HepG2 (cell line): ENCODE data around the gene NTM. TPM values are rescaled to one million over a fixed set of nuclear protein-coding genes. Genes with fewer than 3 reads are reported as not detected.

Experiments
- ATAC-seq: fragments of 200-7000 bp; cut with Tn5 transposase; 3 replicates; pipeline ENCODE4 v1.9.1; 2020; ENCODE audit warnings: mild to moderate bottlenecking, moderate library complexity
- BruUV-seq: library from RNA; stranded (reverse); fragments of 400-500 nt; replicated peaks from 2 replicates; lab custom pipeline; 2021; lab: Mats Ljungman, UMichigan
- CTCF ChIA-PET: fragments of 300-600 bp; formaldehyde crosslinking; extraction: SDS; loops from one replicate; lab custom pipeline; 2021; ENCODE audit warnings: low total read pairs, inconsistent platforms, low intra/inter-chr PET ratio; lab: Yijun Ruan, JAX
- POLR2A ChIA-PET: fragments of 350-600 bp; sonication (Branson Sonifier 250); formaldehyde crosslinking; loops from one replicate; lab custom pipeline; 2020; ENCODE audit warnings: antibody characterized with exemption, inconsistent platforms; lab: Yijun Ruan, JAX
- DNase-seq: peaks from one replicate; pipeline ENCODE4 v3.0.0-alpha.2; 2015; ENCODE audit warnings: low spot score
- FAIRE-seq: peaks from 3 replicates; lab custom pipeline; 2011; peaks lifted over from hg19 to GRCh38; lab: Jason Lieb, UNC
- H2AFZ ChIP-seq: one replicate; pipeline ENCODE4 v1.6.1; 2011; ENCODE audit warnings: low read length, inconsistent platforms
- H3K27ac ChIP-seq: fragments of 300-600 bp; 3 replicates; pipeline ENCODE4 v1.8.0; 2011; ENCODE audit warnings: mixed run types, mild to moderate bottlenecking, mixed read lengths, low read length, inconsistent platforms; ENCODE audit not compliant: insufficient read depth; ENCODE audit errors: extremely low read length
- H3K27me3 ChIP-seq, 2 experiments: fragments of 200-600 bp in 1 of 2; 2 replicates in 1 of 2; 3 replicates in 1 of 2; pipeline versions ENCODE4 v1.6.0 to v1.8.0; 2011; ENCODE audit warnings: low read length in 2 of 2, mild to moderate bottlenecking in 2 of 2, moderate library complexity in 2 of 2, inconsistent platforms in 1 of 2; ENCODE audit not compliant: insufficient read depth in 2 of 2, control insufficient read depth in 1 of 2
- H3K36me3 ChIP-seq, 2 experiments: fragments of 200-600 bp in 1 of 2; replicated peaks in 1 of 2; 2 replicates in 1 of 2; 3 replicates in 1 of 2; pipeline versions ENCODE4 v1.5.1 to v1.8.0; 2011; ENCODE audit warnings: low read length in 2 of 2, inconsistent platforms in 1 of 2; ENCODE audit not compliant: insufficient read depth in 2 of 2, control insufficient read depth in 1 of 2
- H3K4me1 ChIP-seq: 2 replicates; pipeline ENCODE4 v1.5.1; 2012; ENCODE audit warnings: low read length, inconsistent platforms; ENCODE audit not compliant: insufficient read depth
- H3K4me2 ChIP-seq: 2 replicates; pipeline ENCODE4 v1.6.0; 2011; ENCODE audit warnings: low read depth, low read length, inconsistent platforms
- H3K4me3 ChIP-seq, 3 experiments: fragments of 200-600 bp in 1 of 3; sonication (generic), shearing (Covaris generic) in 1 of 3; replicated peaks in 1 of 3; 2 replicates each; pipeline ENCODE4 v1.5.1; 2011 to 2016; ENCODE audit warnings: low read length in 3 of 3, inconsistent platforms in 2 of 3, low read depth in 2 of 3, mild to moderate bottlenecking in 2 of 3, control low read depth in 1 of 3, mixed read lengths in 1 of 3; ENCODE audit not compliant: insufficient read depth in 1 of 3
- H3K79me2 ChIP-seq: one replicate; pipeline ENCODE4 v1.6.1; 2011; ENCODE audit warnings: low read length, inconsistent platforms; ENCODE audit not compliant: insufficient read depth
- H3K9ac ChIP-seq: 2 replicates; pipeline ENCODE4 v1.6.0; 2011; ENCODE audit warnings: mild to moderate bottlenecking, low read depth, low read length, inconsistent platforms; ENCODE audit not compliant: insufficient read depth
- H3K9me3 ChIP-seq: 2 replicates; pipeline ENCODE4 v1.5.1; 2012; ENCODE audit warnings: mild to moderate bottlenecking, low read length
- H4K20me1 ChIP-seq: 2 replicates; pipeline ENCODE4 v1.6.0; 2011; ENCODE audit warnings: inconsistent platforms, mild to moderate bottlenecking, low read length, moderate library complexity; ENCODE audit not compliant: insufficient read depth
- BCL6 ChIP-seq: IDR thresholded peaks from 2 replicates; pipeline ENCODE4 v1.6.1; 2016; ENCODE audit warnings: missing genetic modification reagents, missing compliant biosample characterization
- HOXA5 ChIP-seq: sonication (generic); formaldehyde crosslinking; IDR thresholded peaks from 2 replicates; pipeline ENCODE4 v1.4.0; 2020; ENCODE audit warnings: missing genetic modification reagents
- IRF2 ChIP-seq: IDR thresholded peaks from 2 replicates; pipeline ENCODE4 v1.6.1; 2018; ENCODE audit warnings: missing genetic modification reagents, missing compliant biosample characterization
- RNF2 ChIP-seq: fragments of 450-650 bp; conservative IDR thresholded peaks from 2 replicates; pipeline ENCODE4 v1.6.1; 2016; ENCODE audit warnings: low read depth
- ZBTB42 ChIP-seq: sonication (generic); formaldehyde crosslinking; IDR thresholded peaks from 2 replicates; pipeline ENCODE4 v1.5.0; 2020; ENCODE audit warnings: mild to moderate bottlenecking, missing genetic modification reagents
- ZNF224 ChIP-seq: sonication (generic); formaldehyde crosslinking; IDR thresholded peaks from 2 replicates; pipeline ENCODE4 v1.5.0; 2020; ENCODE audit warnings: mild to moderate bottlenecking, missing genetic modification reagents
- ZNF567 ChIP-seq: sonication (generic); formaldehyde crosslinking; IDR thresholded peaks from 2 replicates; pipeline ENCODE4 v1.8.1; 2023; ENCODE audit warnings: mild to moderate bottlenecking, missing genetic modification reagents, borderline replicate concordance
- ZNF629 ChIP-seq: sonication (generic); formaldehyde crosslinking; conservative IDR thresholded peaks from 2 replicates; pipeline ENCODE4 v1.5.0; 2020; ENCODE audit warnings: missing genetic modification reagents
- WGBS: methylation state at CpG from one replicate; pipeline ENCODE4 v1.1.6; 2017; ENCODE audit warnings: low lambda C conversion rate; 5-methylcytosine and 5-hydroxymethylcytosine counted together
- in situ Hi-C: cut with HindIII; loops from 2 replicates; pipeline ENCODE4 v1.10.0; 2017; ENCODE audit warnings: low pct_unique_long_range_greater_than_20kb; ENCODE audit not compliant: extremely low pct_ligation_motif_present
- intact Hi-C: fragments of 100-400 bp; cut with micrococcal nuclease; formaldehyde crosslinking; loops from one replicate; pipeline ENCODE4 v1.10.0; 2022; ENCODE audit not compliant: unreplicated experiment
- polyA plus RNA-seq, 8 experiments: library from polyadenylated mRNA; depleted of rRNA in 3 of 8; stranded (reverse) in 7 of 8; unstranded in 1 of 8; fragments of >200 nt; fragmentation: Illumina TruSeq in 4 of 8; extraction: Trizol in 4 of 8; gene quantifications; 2 replicates each; pipeline versions ENCODE4 v1.2.1 to v1.2.3, GENCODE V29; 2011 to 2016; ENCODE audit warnings: low read depth in 4 of 8, missing spikeins in 1 of 8, mixed read lengths in 1 of 8; ENCODE audit not compliant: insufficient read depth in 1 of 8
- total RNA-seq, 5 experiments: library from RNA; depleted of rRNA; stranded (reverse); fragments of >200 nt; fragmentation: Illumina TruSeq; extraction: Trizol; gene quantifications; 2 replicates each; pipeline ENCODE4 v1.2.3, GENCODE V29; 2016; ENCODE audit warnings: low read depth in 1 of 5
- TF ChIP-seq, protein P1 (sequence below): sonication (generic); formaldehyde crosslinking; IDR thresholded peaks from 2 replicates; pipeline ENCODE4 v1.8.0; 2022; ENCODE audit warnings: mild to moderate bottlenecking, missing genetic modification reagents; ENCODE audit not compliant: insufficient replicate concordance
- TF ChIP-seq, protein P2 (sequence below): sonication (generic); formaldehyde crosslinking; IDR thresholded peaks from 2 replicates; pipeline ENCODE4 v1.4.0; 2020; ENCODE audit warnings: missing genetic modification reagents, borderline replicate concordance
- TF ChIP-seq, protein P3 (sequence below): sonication (generic); formaldehyde crosslinking; IDR thresholded peaks from 2 replicates; pipeline ENCODE4 v1.4.0; 2020; ENCODE audit warnings: missing genetic modification reagents

The NTM gene
- total and polyA plus RNA-seq, 2 of the 13 experiments (the other 11 are each of a cell fraction or from before 2014, with no cell fraction given): not detected

DNA sequence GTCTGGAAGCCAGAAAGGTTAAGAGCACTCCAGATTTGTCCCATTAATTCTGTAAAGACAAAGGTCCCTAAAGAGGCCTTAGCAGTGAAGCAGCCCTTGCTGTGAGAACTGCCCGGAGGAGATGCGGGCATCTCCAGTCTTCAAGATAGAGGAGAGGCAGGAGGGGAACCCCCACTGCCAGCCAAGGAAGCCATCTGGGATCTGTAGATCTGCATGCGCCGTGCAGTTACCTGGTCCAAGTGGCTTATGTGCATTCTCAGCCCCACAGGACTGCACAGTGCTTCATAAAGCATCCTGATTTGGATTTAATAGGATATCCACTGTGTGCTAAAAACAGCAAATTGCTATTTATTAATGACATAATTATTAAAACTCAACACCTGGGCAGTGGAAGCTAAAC, 834.6 kb downstream of the NTM start:
- no peaks in the 10 kb centered on the region for H3K4me1 ChIP-seq
- no peak overlapping the region for H3K27ac ChIP-seq
- no peak overlapping the region for H2AFZ ChIP-seq
- no peaks in the 10 kb centered on the region for H3K36me3 ChIP-seq
- no TSS peak for BruUV-seq
- intact Hi-C loops: no loop called here
- in situ Hi-C loops: no loop called here
- H3K9me3 ChIP-seq: peaks cover 35% of the 10 kb centered on the region
- no peak overlapping the region for H3K4me3 ChIP-seq
- WGBS: 57% methylated on average over 1 of the region's 4 CpGs
- no peak overlapping the region for H3K4me2 ChIP-seq
- H3K79me2 ChIP-seq: no peaks in the 10 kb centered on the region
- ATAC-seq (no peak), DNase-seq (no peak), FAIRE-seq (no peak)
- H4K20me1 ChIP-seq: no peaks in the 10 kb centered on the region
- H3K27me3 ChIP-seq: no peaks in the 10 kb centered on the region
- TF ChIP-seq RNF2 (no peak), ZNF629 (CRISPR knock-in tag) (no peak)
- H3K9ac ChIP-seq: no peak overlapping the region
- POLR2A ChIA-PET: no interaction called here
- CTCF ChIA-PET: no interaction called here

DNA sequence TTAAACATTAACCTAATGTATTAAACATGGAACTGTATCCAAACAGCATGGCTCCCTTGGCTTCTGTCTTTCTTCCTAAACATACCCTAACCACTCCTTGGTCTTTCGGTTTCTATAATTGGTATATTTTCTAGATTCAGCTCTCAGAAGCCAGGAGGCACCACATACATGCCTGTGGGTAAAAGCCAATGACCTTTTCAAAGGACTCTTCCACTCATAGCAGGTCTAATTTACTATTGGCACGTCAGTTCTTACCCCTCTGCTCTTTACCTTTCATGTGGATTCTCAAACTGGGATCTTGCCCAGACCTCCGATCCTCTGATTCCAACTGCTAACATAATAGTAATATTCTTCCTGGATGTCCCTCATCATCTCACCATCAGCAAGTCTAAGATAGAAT, 835.1 kb downstream of the NTM start:
- H3K79me2 ChIP-seq: no peaks in the 10 kb centered on the region
- no peaks in the 10 kb centered on the region for H3K36me3 ChIP-seq
- no peak overlapping the region for H3K9ac ChIP-seq
- ATAC-seq: no peak
- no peaks in the 10 kb centered on the region for H3K4me1 ChIP-seq
- H3K4me2 ChIP-seq: no peak overlapping the region
- no peak overlapping the region for H2AFZ ChIP-seq
- H3K27ac ChIP-seq: no peak overlapping the region
- TF ChIP-seq, protein P1, sequence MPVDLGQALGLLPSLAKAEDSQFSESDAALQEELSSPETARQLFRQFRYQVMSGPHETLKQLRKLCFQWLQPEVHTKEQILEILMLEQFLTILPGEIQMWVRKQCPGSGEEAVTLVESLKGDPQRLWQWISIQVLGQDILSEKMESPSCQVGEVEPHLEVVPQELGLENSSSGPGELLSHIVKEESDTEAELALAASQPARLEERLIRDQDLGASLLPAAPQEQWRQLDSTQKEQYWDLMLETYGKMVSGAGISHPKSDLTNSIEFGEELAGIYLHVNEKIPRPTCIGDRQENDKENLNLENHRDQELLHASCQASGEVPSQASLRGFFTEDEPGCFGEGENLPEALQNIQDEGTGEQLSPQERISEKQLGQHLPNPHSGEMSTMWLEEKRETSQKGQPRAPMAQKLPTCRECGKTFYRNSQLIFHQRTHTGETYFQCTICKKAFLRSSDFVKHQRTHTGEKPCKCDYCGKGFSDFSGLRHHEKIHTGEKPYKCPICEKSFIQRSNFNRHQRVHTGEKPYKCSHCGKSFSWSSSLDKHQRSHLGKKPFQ (CRISPR knock-in tag): no peak
- no peak for TF ChIP-seq BCL6 (CRISPR knock-in tag)
- no peak for TF ChIP-seq HOXA5
- TF ChIP-seq IRF2 (CRISPR knock-in tag): no peak
- TF ChIP-seq, protein P2, sequence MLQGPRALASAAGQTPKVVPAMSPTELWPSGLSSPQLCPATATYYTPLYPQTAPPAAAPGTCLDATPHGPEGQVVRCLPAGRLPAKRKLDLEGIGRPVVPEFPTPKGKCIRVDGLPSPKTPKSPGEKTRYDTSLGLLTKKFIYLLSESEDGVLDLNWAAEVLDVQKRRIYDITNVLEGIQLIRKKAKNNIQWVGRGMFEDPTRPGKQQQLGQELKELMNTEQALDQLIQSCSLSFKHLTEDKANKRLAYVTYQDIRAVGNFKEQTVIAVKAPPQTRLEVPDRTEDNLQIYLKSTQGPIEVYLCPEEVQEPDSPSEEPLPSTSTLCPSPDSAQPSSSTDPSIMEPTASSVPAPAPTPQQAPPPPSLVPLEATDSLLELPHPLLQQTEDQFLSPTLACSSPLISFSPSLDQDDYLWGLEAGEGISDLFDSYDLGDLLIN: no peak
- no peak for TF ChIP-seq ZNF567 (CRISPR knock-in tag)
- TF ChIP-seq, protein P3, sequence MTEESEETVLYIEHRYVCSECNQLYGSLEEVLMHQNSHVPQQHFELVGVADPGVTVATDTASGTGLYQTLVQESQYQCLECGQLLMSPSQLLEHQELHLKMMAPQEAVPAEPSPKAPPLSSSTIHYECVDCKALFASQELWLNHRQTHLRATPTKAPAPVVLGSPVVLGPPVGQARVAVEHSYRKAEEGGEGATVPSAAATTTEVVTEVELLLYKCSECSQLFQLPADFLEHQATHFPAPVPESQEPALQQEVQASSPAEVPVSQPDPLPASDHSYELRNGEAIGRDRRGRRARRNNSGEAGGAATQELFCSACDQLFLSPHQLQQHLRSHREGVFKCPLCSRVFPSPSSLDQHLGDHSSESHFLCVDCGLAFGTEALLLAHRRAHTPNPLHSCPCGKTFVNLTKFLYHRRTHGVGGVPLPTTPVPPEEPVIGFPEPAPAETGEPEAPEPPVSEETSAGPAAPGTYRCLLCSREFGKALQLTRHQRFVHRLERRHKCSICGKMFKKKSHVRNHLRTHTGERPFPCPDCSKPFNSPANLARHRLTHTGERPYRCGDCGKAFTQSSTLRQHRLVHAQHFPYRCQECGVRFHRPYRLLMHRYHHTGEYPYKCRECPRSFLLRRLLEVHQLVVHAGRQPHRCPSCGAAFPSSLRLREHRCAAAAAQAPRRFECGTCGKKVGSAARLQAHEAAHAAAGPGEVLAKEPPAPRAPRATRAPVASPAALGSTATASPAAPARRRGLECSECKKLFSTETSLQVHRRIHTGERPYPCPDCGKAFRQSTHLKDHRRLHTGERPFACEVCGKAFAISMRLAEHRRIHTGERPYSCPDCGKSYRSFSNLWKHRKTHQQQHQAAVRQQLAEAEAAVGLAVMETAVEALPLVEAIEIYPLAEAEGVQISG (CRISPR knock-in tag): no peak
- TF ChIP-seq ZNF224: no peak
- TF ChIP-seq ZBTB42: no peak
- H4K20me1 ChIP-seq: no peaks in the 10 kb centered on the region
- in situ Hi-C loops: no loop called here
- H3K9me3 ChIP-seq: peaks cover 38% of the 10 kb centered on the region
- H3K4me3 ChIP-seq: no peak overlapping the region
- ChIA-PET POLR2A (no interaction called here), CTCF (no interaction called here)
- BruUV-seq: no TSS peak
- H3K27me3 ChIP-seq: no peaks in the 10 kb centered on the region
- no peak for FAIRE-seq
- intact Hi-C loops: no loop called here
- WGBS: 2% methylated on average over 3 of the region's 3 CpGs
- no peak for DNase-seq
